ENCODE data around the gene DEK. TPM values are rescaled to one million over a fixed set of nuclear protein-coding genes. Genes with fewer than 3 reads are reported as not detected.

Gene DEK
- polyA plus RNA-seq, 1 of the 3 experiments (the other 2 are of a cell fraction) = 34.2 TPM

DNA sequence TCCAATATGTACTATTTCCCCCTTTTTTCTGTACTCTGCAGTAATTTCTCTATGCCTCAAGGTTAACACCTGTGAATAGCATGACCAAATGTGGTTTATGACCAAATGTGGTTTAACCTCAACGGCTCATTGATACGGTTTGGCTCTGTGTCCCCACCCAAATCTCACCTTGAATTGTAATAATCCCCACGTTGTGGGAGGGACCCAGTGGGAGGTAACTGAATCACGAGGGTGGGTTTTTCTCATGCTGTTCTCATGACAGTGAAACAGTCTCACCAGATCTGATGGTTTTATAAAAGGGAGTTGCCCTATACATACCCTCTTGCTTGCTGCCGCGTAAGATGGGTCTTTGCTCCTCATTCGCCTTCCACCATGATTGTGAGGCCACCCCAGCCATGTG, 18.7 kb downstream of the DEK start:
- Histone ChIP-seq H3K79me2 (ENCODE audit: insufficient read depth) (peaks cover 91% of the 10 kb centered on the region), H3K27me3 (ENCODE audit: insufficient read depth) (no peaks in the 10 kb centered on the region), H3F3A (replicated peaks; ENCODE audit: insufficient read depth) (peaks cover 28% of the 10 kb centered on the region), H4K20me1 (ENCODE audit: insufficient read depth) (no peaks in the 10 kb centered on the region), H3K36me3 (replicated peaks in 1 of 2; ENCODE audit: control insufficient read depth in 1 of 2, insufficient read depth in 2 of 2, low read length in 1 of 2) (peaks cover 74 to 83% of the 10 kb centered on the region in 2 experiments), H3K9me3 (no peaks in the 10 kb centered on the region), H2AFZ (ENCODE audit: low read depth) (no peak overlapping the region), H3K9ac (no peak overlapping the region), H3K9me2 (no peaks in the 10 kb centered on the region), H3K4me2 (no peak overlapping the region), H3K4me3 (ENCODE audit: low read depth in 2 of 2, low read length in 1 of 2) (no peak overlapping the region), H3K4me1 (ENCODE audit: control insufficient read depth in 1 of 2, insufficient read depth in 2 of 2, low read depth in 1 of 2, low read length in 1 of 2) (no peaks in the 10 kb centered on the region), H3K27ac (ENCODE audit: low read depth in 2 of 2, low read length in 1 of 2) (no peak overlapping the region)
- TF ChIP-seq RAD21 (IDR thresholded peaks at IDR 0.05; ENCODE audit: low read length) (no peak), NFIC (IDR thresholded peaks at IDR 0.05; ENCODE audit: borderline replicate concordance) (no peak), JUND (IDR thresholded peaks at IDR 0.05) (no peak), EZH2phosphoT487 (IDR thresholded peaks at IDR 0.05; ENCODE audit: borderline replicate concordance, low read depth) (no peak), FOSL2 (IDR thresholded peaks at IDR 0.05; ENCODE audit: borderline replicate concordance, low read depth) (no peak), YY1 (IDR thresholded peaks at IDR 0.05; ENCODE audit: low read depth) (no peak), FOXM1 (IDR thresholded peaks at IDR 0.05; ENCODE audit: low read depth) (no peak), FOXJ3 (CRISPR knock-in tag; IDR thresholded peaks at IDR 0.05) (no peak), MAX (IDR thresholded peaks at IDR 0.05; ENCODE audit: low read depth) (no peak), RFX5 (IDR thresholded peaks at IDR 0.05; ENCODE audit: low read length) (no peak), TEAD4 (IDR thresholded peaks at IDR 0.05; ENCODE audit: borderline replicate concordance, insufficient read depth) (no peak), EP300 (IDR thresholded peaks at IDR 0.05; ENCODE audit: borderline replicate concordance in 1 of 2, low read depth in 1 of 2, low read length in 1 of 2) (no peak), ZBTB33 (IDR thresholded peaks at IDR 0.05; ENCODE audit: borderline replicate concordance, low read depth) (no peak), RXRA (IDR thresholded peaks at IDR 0.05; ENCODE audit: borderline replicate concordance, low read depth) (no peak)
- TF ChIP-seq, protein P1, sequence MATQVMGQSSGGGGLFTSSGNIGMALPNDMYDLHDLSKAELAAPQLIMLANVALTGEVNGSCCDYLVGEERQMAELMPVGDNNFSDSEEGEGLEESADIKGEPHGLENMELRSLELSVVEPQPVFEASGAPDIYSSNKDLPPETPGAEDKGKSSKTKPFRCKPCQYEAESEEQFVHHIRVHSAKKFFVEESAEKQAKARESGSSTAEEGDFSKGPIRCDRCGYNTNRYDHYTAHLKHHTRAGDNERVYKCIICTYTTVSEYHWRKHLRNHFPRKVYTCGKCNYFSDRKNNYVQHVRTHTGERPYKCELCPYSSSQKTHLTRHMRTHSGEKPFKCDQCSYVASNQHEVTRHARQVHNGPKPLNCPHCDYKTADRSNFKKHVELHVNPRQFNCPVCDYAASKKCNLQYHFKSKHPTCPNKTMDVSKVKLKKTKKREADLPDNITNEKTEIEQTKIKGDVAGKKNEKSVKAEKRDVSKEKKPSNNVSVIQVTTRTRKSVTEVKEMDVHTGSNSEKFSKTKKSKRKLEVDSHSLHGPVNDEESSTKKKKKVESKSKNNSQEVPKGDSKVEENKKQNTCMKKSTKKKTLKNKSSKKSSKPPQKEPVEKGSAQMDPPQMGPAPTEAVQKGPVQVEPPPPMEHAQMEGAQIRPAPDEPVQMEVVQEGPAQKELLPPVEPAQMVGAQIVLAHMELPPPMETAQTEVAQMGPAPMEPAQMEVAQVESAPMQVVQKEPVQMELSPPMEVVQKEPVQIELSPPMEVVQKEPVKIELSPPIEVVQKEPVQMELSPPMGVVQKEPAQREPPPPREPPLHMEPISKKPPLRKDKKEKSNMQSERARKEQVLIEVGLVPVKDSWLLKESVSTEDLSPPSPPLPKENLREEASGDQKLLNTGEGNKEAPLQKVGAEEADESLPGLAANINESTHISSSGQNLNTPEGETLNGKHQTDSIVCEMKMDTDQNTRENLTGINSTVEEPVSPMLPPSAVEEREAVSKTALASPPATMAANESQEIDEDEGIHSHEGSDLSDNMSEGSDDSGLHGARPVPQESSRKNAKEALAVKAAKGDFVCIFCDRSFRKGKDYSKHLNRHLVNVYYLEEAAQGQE (IDR thresholded peaks at IDR 0.05; ENCODE audit: low read depth, low read length) = no peak
- no peak for DNase-seq
- POLR2A ChIA-PET = no interaction called here
- WGBS (ENCODE audit: low lambda C conversion rate) = 90% methylated on average over 7 of the region's 7 CpGs
- CTCF ChIA-PET = no interaction called here

All from SK-N-SH (cell line).